Measurements from ENCODE around the gene MAP1B. TPM values are rescaled to one million over a fixed set of nuclear protein-coding genes. Genes with fewer than 3 reads are reported as not detected.

Gene MAP1B
- total and polyA plus RNA-seq, 2 of the 4 experiments (the other 2 are of a cell fraction) = 41.1 to 183 TPM

GRCh38 chr5:72085319-72085718 lies 22.0 kb upstream of the MAP1B start:
- Histone ChIP-seq H2BK20ac (ENCODE audit: low read depth, low read length) (no peak overlapping the region), H3K14ac (replicated peaks; ENCODE audit: low read depth, low read length) (no peak overlapping the region), H4K8ac (ENCODE audit: low read depth in 2 of 2, low read length in 2 of 2) (no peak overlapping the region), H4K20me1 (ENCODE audit: insufficient read depth, low read length) (no peaks in the 10 kb centered on the region), H4K5ac (ENCODE audit: low read depth, low read length) (no peak overlapping the region), H2AK9ac (replicated peaks; ENCODE audit: low read depth, low read length, poor library complexity) (no peak overlapping the region), H3K4me2 (ENCODE audit: low read depth, low read length) (no peak overlapping the region), H3K18ac (ENCODE audit: low read depth, low read length) (no peak overlapping the region), H2AFZ (replicated peaks; ENCODE audit: low read length, poor library complexity) (no peak overlapping the region), H2BK120ac (ENCODE audit: low read depth, low read length) (no peak overlapping the region), H3K36me3 (ENCODE audit: control insufficient read depth, insufficient read depth, low read length) (no peaks in the 10 kb centered on the region), H2BK5ac (ENCODE audit: low read depth, low read length, poor library complexity, severe bottlenecking) (no peak overlapping the region), H3K9me1 (ENCODE audit: insufficient read depth, low read length) (no peaks in the 10 kb centered on the region), H3K27ac (ENCODE audit: insufficient read depth, low read length) (no peak overlapping the region), H2BK15ac (ENCODE audit: low read depth, low read length) (no peak overlapping the region), H3K27me3 (ENCODE audit: control insufficient read depth, insufficient read depth, low read length) (peaks cover 15% of the 10 kb centered on the region), H3K4me3 (ENCODE audit: insufficient read depth, low read depth, low read length) (no peak overlapping the region), H3K4ac (ENCODE audit: low read depth, low read length) (no peak overlapping the region), H2AK5ac (ENCODE audit: low read depth, low read length) (no peak overlapping the region), H3K4me1 (ENCODE audit: control insufficient read depth, insufficient read depth, low read length) (no peaks in the 10 kb centered on the region), H3K23ac (ENCODE audit: low read depth, low read length) (no peak overlapping the region), H3K79me1 (ENCODE audit: low read depth in 1 of 2, low read length in 2 of 2) (no peaks in the 10 kb centered on the region), H3K9me3 (ENCODE audit: control insufficient read depth, insufficient read depth, low read length) (no peaks in the 10 kb centered on the region), H3K56ac (ENCODE audit: extremely low read depth, insufficient read depth, low read length) (no peak overlapping the region), H3K9ac (ENCODE audit: low read depth, low read length) (no peak overlapping the region), H4K91ac (ENCODE audit: insufficient read depth, low read depth, low read length) (no peak overlapping the region)
- dilution Hi-C loops (cut with HindIII; ENCODE audit: low sequenced_read_pairs, unreplicated experiment) (no loop called here), intact Hi-C loops (cut with micrococcal nuclease) (no loop called here), in situ Hi-C loops (cut with MboI; ENCODE audit: low sequenced_read_pairs) (no loop called here)
- CTCF ChIA-PET = no interaction called here
- DNase-seq (no peak), ATAC-seq (ENCODE audit: low read depth) (no peak)
- TF ChIP-seq POLR2A (IDR thresholded peaks at IDR 0.05; ENCODE audit: low read depth, low read length) (no peak), MAFK (IDR thresholded peaks at IDR 0.05; ENCODE audit: low read depth, low read length) (no peak), USF2 (IDR thresholded peaks at IDR 0.05; ENCODE audit: low read depth, low read length) (no peak), RCOR1 (IDR thresholded peaks at IDR 0.05; ENCODE audit: insufficient replicate concordance, low read length) (no peak), MXI1 (IDR thresholded peaks at IDR 0.05; ENCODE audit: borderline replicate concordance, low read depth, low read length) (no peak), CHD1 (IDR thresholded peaks at IDR 0.05; ENCODE audit: low read depth, low read length) (no peak), CEBPB (IDR thresholded peaks at IDR 0.05; ENCODE audit: low read depth, low read length) (no peak), ELK1 (IDR thresholded peaks at IDR 0.05; ENCODE audit: borderline replicate concordance, low read depth, low read length) (no peak), BHLHE40 (IDR thresholded peaks at IDR 0.05; ENCODE audit: low read depth, low read length) (no peak), SMC3 (IDR thresholded peaks at IDR 0.05; ENCODE audit: low read depth, low read length) (no peak), MAZ (IDR thresholded peaks at IDR 0.05; ENCODE audit: borderline replicate concordance, low read depth, low read length) (no peak), RFX5 (IDR thresholded peaks at IDR 0.05; ENCODE audit: low read depth, low read length) (no peak)
- no CpG with 5 or more reads among the region's 2 CpGs for WGBS, 2 experiments (ENCODE audit: extremely low coverage in 2 of 2, insufficient read length in 1 of 2)
- POLR2A ChIA-PET (ENCODE audit: unreplicated experiment) = no interaction called here
- BruUV-seq (replicated peaks) = no TSS peak
